Activated CD4-positive, alpha-beta memory T cell treated with anti-CD3 and anti-CD28 coated beads for 36 hours (primary cell): ENCODE data around the gene LAD1. TPM values are rescaled to one million over a fixed set of nuclear protein-coding genes. Genes with fewer than 3 reads are reported as not detected.

Experiments
- CTCF ChIA-PET: fragments of 350-600 bp; sonication (Branson Sonifier 250); formaldehyde crosslinking; loops from one replicate; lab custom pipeline; 2021; ENCODE audit warnings: antibody characterized with exemption, inconsistent platforms; lab: Charles Lee
- POLR2A ChIA-PET: fragments of 350-600 bp; sonication (Branson Sonifier 250); formaldehyde crosslinking; loops from one replicate; lab custom pipeline; 2021; ENCODE audit warnings: antibody characterized with exemption; lab: Charles Lee
- DNase-seq: peaks from one replicate; pipeline ENCODE4 v3.0.0-alpha.2; 2020
- H3K27ac Mint-ChIP-seq: one replicate; pipeline ENCODE4 v1.8.0; 2021; ENCODE audit warnings: mixed read lengths
- H3K27me3 Mint-ChIP-seq: one replicate; pipeline ENCODE4 v1.8.0; 2021; ENCODE audit warnings: mixed read lengths
- H3K36me3 Mint-ChIP-seq: one replicate; pipeline ENCODE4 v1.8.0; 2021; ENCODE audit warnings: mixed read lengths
- H3K4me1 Mint-ChIP-seq: one replicate; pipeline ENCODE4 v1.8.0; 2021; ENCODE audit warnings: low read depth, mixed read lengths
- H3K4me3 Mint-ChIP-seq: one replicate; pipeline ENCODE4 v1.8.0; 2021; ENCODE audit warnings: mild to moderate bottlenecking, mixed read lengths
- H3K9me3 Mint-ChIP-seq: one replicate; pipeline ENCODE4 v1.8.0; 2021; ENCODE audit warnings: mixed read lengths
- intact Hi-C: fragments of 100-400 bp; cut with micrococcal nuclease; formaldehyde crosslinking; loops from one replicate; pipeline ENCODE4 v1.15.1; 2023
- total RNA-seq, 2 experiments: library from RNA; stranded (reverse); gene quantifications; one replicate each; pipeline ENCODE4 v1.2.3, GENCODE V29; 2021

Gene LAD1
- total RNA-seq, 2 experiments from 2014 or later: not detected

- ChIA-PET CTCF (interaction anchor here (1.5 kb wide), 1 partner anchor 83 kb away, joined by 3 read pairs; no protein-coding TSS in a partner anchor), POLR2A (no interaction called here)
- Mint-ChIP-seq H3K27me3 (no peaks in the 10 kb centered on the region), H3K27ac (no peak overlapping the region), H3K36me3 (no peaks in the 10 kb centered on the region), H3K9me3 (no peaks in the 10 kb centered on the region), H3K4me3 (no peak overlapping the region), H3K4me1 (no peaks in the 10 kb centered on the region)
- intact Hi-C loops: no loop called here
- DNase-seq: no peak
These were observed 30.8 kb upstream of the LAD1 start for GRCh38 chr1:201429736-201430501.

GRCh38 chr1:201427963-201428362 is 28.8 kb upstream of the LAD1 start:
- Mint-ChIP-seq H3K9me3 (no peaks in the 10 kb centered on the region), H3K27me3 (no peaks in the 10 kb centered on the region), H3K4me3 (no peak overlapping the region), H3K36me3 (no peaks in the 10 kb centered on the region), H3K27ac (no peak overlapping the region), H3K4me1 (no peaks in the 10 kb centered on the region)
- DNase-seq: no peak
- ChIA-PET POLR2A (no interaction called here), CTCF (no interaction called here)
- intact Hi-C loops: no loop called here

- H3K4me3 Mint-ChIP-seq: no peak overlapping the region
- H3K4me1 Mint-ChIP-seq: no peaks in the 10 kb centered on the region
- DNase-seq: no peak
- ChIA-PET CTCF (interaction anchor here (1.0 kb wide), 1 partner anchor 9 kb away, joined by 3 read pairs; no protein-coding TSS in a partner anchor), POLR2A (interaction anchor here (0.6 kb wide), 1 partner anchor 18 kb away, joined by 3 read pairs; no protein-coding TSS in a partner anchor)
- no peaks in the 10 kb centered on the region for H3K36me3 Mint-ChIP-seq
- H3K27me3 Mint-ChIP-seq: no peaks in the 10 kb centered on the region
- intact Hi-C loops: no loop called here
- H3K9me3 Mint-ChIP-seq: no peaks in the 10 kb centered on the region
- no peak overlapping the region for H3K27ac Mint-ChIP-seq
These were observed 27.6 kb upstream of the LAD1 start for GRCh38 chr1:201426479-201427310.

- ChIA-PET POLR2A (no interaction called here), CTCF (no interaction called here)
- no peak overlapping the region for H3K4me3 Mint-ChIP-seq
- H3K9me3 Mint-ChIP-seq: no peaks in the 10 kb centered on the region
- no peak overlapping the region for H3K27ac Mint-ChIP-seq
- intact Hi-C loops: no loop called here
- H3K27me3 Mint-ChIP-seq: no peaks in the 10 kb centered on the region
- no peaks in the 10 kb centered on the region for H3K4me1 Mint-ChIP-seq
- no peak for DNase-seq
- H3K36me3 Mint-ChIP-seq: no peaks in the 10 kb centered on the region
These were observed 25.0 kb upstream of the LAD1 start for GRCh38 chr1:201424146-201424545.

GRCh38 chr1:201423655-201424054 is 24.5 kb upstream of the LAD1 start:
- no peaks in the 10 kb centered on the region for H3K36me3 Mint-ChIP-seq
- CTCF ChIA-PET: no interaction called here
- no peaks in the 10 kb centered on the region for H3K9me3 Mint-ChIP-seq
- H3K27me3 Mint-ChIP-seq: no peaks in the 10 kb centered on the region
- H3K4me1 Mint-ChIP-seq: no peaks in the 10 kb centered on the region
- POLR2A ChIA-PET: no interaction called here
- no peak for DNase-seq
- H3K4me3 Mint-ChIP-seq: no peak overlapping the region
- intact Hi-C loops: no loop called here
- H3K27ac Mint-ChIP-seq: no peak overlapping the region

- H3K4me1 Mint-ChIP-seq: no peaks in the 10 kb centered on the region
- no peak for DNase-seq
- intact Hi-C loops: no loop called here
- H3K27me3 Mint-ChIP-seq: no peaks in the 10 kb centered on the region
- no peaks in the 10 kb centered on the region for H3K36me3 Mint-ChIP-seq
- H3K9me3 Mint-ChIP-seq: no peaks in the 10 kb centered on the region
- POLR2A ChIA-PET: no interaction called here
- no peak overlapping the region for H3K27ac Mint-ChIP-seq
- CTCF ChIA-PET: interaction anchor here (1.1 kb wide), 1 partner anchor 13 kb away, joined by 3 read pairs; no protein-coding TSS in a partner anchor
- no peak overlapping the region for H3K4me3 Mint-ChIP-seq
These were observed 23.4 kb upstream of the LAD1 start for GRCh38 chr1:201422436-201423030.

- Mint-ChIP-seq H3K4me1 (no peaks in the 10 kb centered on the region), H3K27ac (no peak overlapping the region), H3K27me3 (peaks cover under 1% of the 10 kb centered on the region), H3K9me3 (no peaks in the 10 kb centered on the region), H3K4me3 (no peak overlapping the region), H3K36me3 (no peaks in the 10 kb centered on the region)
- DNase-seq: no peak
- ChIA-PET POLR2A (no interaction called here), CTCF (interaction anchor here (1.0 to 1.1 kb wide), 2 partner anchors 13 kb away, joined by 3 read pairs; no protein-coding TSS in a partner anchor)
- intact Hi-C loops: no loop called here
These were observed 22.9 kb upstream of the LAD1 start for GRCh38 chr1:201422026-201422425.

GRCh38 chr1:201421041-201421440 is 21.9 kb upstream of the LAD1 start:
- no peaks in the 10 kb centered on the region for H3K4me1 Mint-ChIP-seq
- no peak overlapping the region for H3K4me3 Mint-ChIP-seq
- ChIA-PET CTCF (interaction anchor here (0.9 to 1.0 kb wide), 2 partner anchors 12 to 15 kb away, joined by 3 read pairs; no protein-coding TSS in a partner anchor), POLR2A (no interaction called here)
- no peaks in the 10 kb centered on the region for H3K9me3 Mint-ChIP-seq
- H3K27me3 Mint-ChIP-seq: peaks cover 3% of the 10 kb centered on the region
- H3K36me3 Mint-ChIP-seq: no peaks in the 10 kb centered on the region
- intact Hi-C loops: no loop called here
- DNase-seq: no peak
- no peak overlapping the region for H3K27ac Mint-ChIP-seq

- intact Hi-C loops: no loop called here
- CTCF ChIA-PET: interaction anchor here (0.9 kb wide), 1 partner anchor 16 kb away, joined by 3 read pairs; no protein-coding TSS in a partner anchor
- Mint-ChIP-seq H3K27me3 (peaks cover 3% of the 10 kb centered on the region), H3K27ac (no peak overlapping the region), H3K4me3 (no peak overlapping the region), H3K4me1 (no peaks in the 10 kb centered on the region), H3K9me3 (no peaks in the 10 kb centered on the region), H3K36me3 (no peaks in the 10 kb centered on the region)
- no peak for DNase-seq
- POLR2A ChIA-PET: no interaction called here
These were observed 21.5 kb upstream of the LAD1 start for GRCh38 chr1:201420608-201421002.

- no peak overlapping the region for H3K27ac Mint-ChIP-seq
- intact Hi-C loops: no loop called here
These were observed 20.9 kb upstream of the LAD1 start for GRCh38 chr1:201419746-201420607.

GRCh38 chr1:201419256-201419655 is 20.1 kb upstream of the LAD1 start:
- peaks cover 3% of the 10 kb centered on the region for H3K27me3 Mint-ChIP-seq
- H3K9me3 Mint-ChIP-seq: no peaks in the 10 kb centered on the region
- no peak overlapping the region for H3K27ac Mint-ChIP-seq
- no peaks in the 10 kb centered on the region for H3K36me3 Mint-ChIP-seq
- H3K4me1 Mint-ChIP-seq: no peaks in the 10 kb centered on the region
- intact Hi-C loops: no loop called here
- no peak for DNase-seq
- CTCF ChIA-PET: interaction anchor here (1.2 kb wide), 1 partner anchor 10 kb away, joined by 3 read pairs; no protein-coding TSS in a partner anchor
- POLR2A ChIA-PET: no interaction called here
- H3K4me3 Mint-ChIP-seq: no peak overlapping the region

More at GRCh38 chr1:201419746-201420607, 20.9 kb upstream of the LAD1 start:
- Mint-ChIP-seq H3K4me3 (no peak overlapping the region), H3K4me1 (no peaks in the 10 kb centered on the region), H3K27me3 (peaks cover 3% of the 10 kb centered on the region), H3K36me3 (no peaks in the 10 kb centered on the region), H3K9me3 (no peaks in the 10 kb centered on the region)
- POLR2A ChIA-PET: no interaction called here
- no peak for DNase-seq
- CTCF ChIA-PET: interaction anchor here (1.2 kb wide), 1 partner anchor 11 kb away, joined by 3 read pairs; no protein-coding TSS in a partner anchor
